B cell (primary cell): ENCODE results near the gene NECTIN4. TPM values are rescaled to one million over a fixed set of nuclear protein-coding genes. Genes with fewer than 3 reads are reported as not detected.
A peak's percentile ranks its signal among the peaks of the same experiment; 100 is the strongest.

Source experiments
- ATAC-seq: fragments of 200-7000 bp; cut with Tn5 transposase; one replicate; pipeline ENCODE4 v1.10.0; 2021; ENCODE audit warnings: low read depth, mild to moderate bottlenecking, moderate number of reproducible peaks, moderate library complexity
- CTCF ChIA-PET: fragments of 350-600 bp; sonication (Branson Sonifier 250); formaldehyde crosslinking; loops from one replicate; lab custom pipeline; 2021; ENCODE audit warnings: antibody characterized with exemption, inconsistent platforms; lab: Charles Lee
- POLR2A ChIA-PET: fragments of 350-600 bp; sonication (Branson Sonifier 250); formaldehyde crosslinking; loops from one replicate; lab custom pipeline; 2021; ENCODE audit warnings: antibody characterized with exemption; lab: Charles Lee
- DNase-seq: peaks from one replicate; pipeline ENCODE4 v3.0.0; 2013
- H2AFZ ChIP-seq: 2 replicates; pipeline ENCODE4 v1.6.1; 2012; ENCODE audit warnings: mild to moderate bottlenecking, low read depth, low read length; ENCODE audit not compliant: insufficient read depth, poor library complexity, severe bottlenecking
- H3K27ac ChIP-seq, 2 donors: 1 replicate in 1 of 2; 2 replicates in 1 of 2; pipeline ENCODE4 v1.5.1; 2012 to 2013; ENCODE audit warnings: low read length in 2 of 2, mild to moderate bottlenecking in 2 of 2, moderate library complexity in 1 of 2
- H3K27me3 ChIP-seq, 4 experiments: fragments of 200-600 bp in 1 of 4; sonication (generic) in 1 of 4; replicated peaks in 1 of 4; 1 replicate in 2 of 4; 2 replicates in 2 of 4; pipeline versions ENCODE4 v1.6.1 to v1.7.0; 2013 to 2016; ENCODE audit warnings: low read length in 3 of 4, mild to moderate bottlenecking in 2 of 4, mixed read lengths in 1 of 4, moderate library complexity in 1 of 4; ENCODE audit not compliant: insufficient read depth in 4 of 4, control insufficient read depth in 3 of 4; ENCODE audit errors: control extremely low read depth in 1 of 4
- H3K36me3 ChIP-seq, 2 experiments: replicated peaks in 1 of 2; 1 replicate in 1 of 2; 2 replicates in 1 of 2; pipeline versions ENCODE4 v1.6.1 to v1.7.1; 2013; ENCODE audit warnings: low read length in 1 of 2; ENCODE audit not compliant: insufficient read depth in 2 of 2, control insufficient read depth in 1 of 2; ENCODE audit errors: control extremely low read depth in 1 of 2, extremely low read depth in 1 of 2
- H3K4me1 ChIP-seq, 2 donors: fragments of 200-600 bp in 1 of 2; sonication (generic) in 1 of 2; 1 replicate in 1 of 2; 2 replicates in 1 of 2; pipeline versions ENCODE4 v1.5.1 to v1.6.1; 2013 to 2017; ENCODE audit warnings: low read length in 2 of 2; ENCODE audit not compliant: control insufficient read depth in 2 of 2, insufficient read depth in 2 of 2
- H3K4me2 ChIP-seq: replicated peaks from 2 replicates; pipeline ENCODE3; 2012; ENCODE audit warnings: mild to moderate bottlenecking, low read depth, low read length; ENCODE audit not compliant: poor library complexity, severe bottlenecking
- H3K4me3 ChIP-seq, 5 experiments: fragments of 200-600 bp in 1 of 5; sonication (generic) in 1 of 5; 1 replicate in 3 of 5; 2 replicates in 2 of 5; pipeline versions ENCODE4 v1.5.1 to v1.7.0; 2011 to 2016; ENCODE audit warnings: low read length in 4 of 5, mild to moderate bottlenecking in 4 of 5, low read depth in 2 of 5, control low read depth in 1 of 5, moderate library complexity in 1 of 5; ENCODE audit not compliant: insufficient read depth in 1 of 5; ENCODE audit errors: control extremely low read depth in 1 of 5, extremely low read depth in 1 of 5
- H3K79me2 ChIP-seq: fragments of 200-600 bp; sonication (generic); one replicate; pipeline ENCODE4 v1.6.0; 2016; ENCODE audit warnings: low read length; ENCODE audit not compliant: control insufficient read depth, insufficient read depth
- H3K9ac ChIP-seq: fragments of 200-600 bp; sonication (generic); 2 replicates; pipeline ENCODE4 v1.6.1; 2017; ENCODE audit warnings: mild to moderate bottlenecking, low read length, moderate library complexity
- H3K9me3 ChIP-seq, 3 donors: one replicate each; pipeline versions ENCODE4 v1.6.1 to v1.7.1; 2013; ENCODE audit warnings: low read length in 2 of 3; ENCODE audit not compliant: control insufficient read depth in 2 of 3, insufficient read depth in 1 of 3; ENCODE audit errors: control extremely low read depth in 1 of 3
- H4K20me1 ChIP-seq: 2 replicates; pipeline ENCODE4 v1.6.0; 2012; ENCODE audit warnings: mild to moderate bottlenecking, low read length; ENCODE audit not compliant: insufficient read depth, control insufficient read depth, poor library complexity, severe bottlenecking
- H3K27ac Mint-ChIP-seq: one replicate; pipeline ENCODE4 v1.8.0; 2021; ENCODE audit warnings: mixed read lengths
- H3K27me3 Mint-ChIP-seq: one replicate; pipeline ENCODE4 v1.8.0; 2021; ENCODE audit warnings: mixed read lengths
- H3K4me1 Mint-ChIP-seq: one replicate; pipeline ENCODE4 v1.8.0; 2021; ENCODE audit warnings: mixed read lengths
- H3K4me3 Mint-ChIP-seq: one replicate; pipeline ENCODE4 v1.8.0; 2021; ENCODE audit warnings: mixed read lengths
- H3K9me3 Mint-ChIP-seq: one replicate; pipeline ENCODE4 v1.8.0; 2022; ENCODE audit warnings: mixed read lengths; ENCODE audit not compliant: insufficient read depth
- EZH2 ChIP-seq: IDR thresholded peaks from 2 replicates; pipeline ENCODE4 v1.6.1; 2012; ENCODE audit warnings: borderline replicate concordance, low read depth, mild to moderate bottlenecking, moderate library complexity, low read length; ENCODE audit not compliant: insufficient read depth, poor library complexity, severe bottlenecking
- WGBS: methylation state at CpG from one replicate; pipeline ENCODE4 v1.1.5; 2013; ENCODE audit warnings: missing lambda C conversion rate; ENCODE audit not compliant: insufficient coverage; 5-methylcytosine and 5-hydroxymethylcytosine counted together
- intact Hi-C: fragments of 100-400 bp; cut with micrococcal nuclease; formaldehyde crosslinking; loops from one replicate; pipeline ENCODE4 v1.10.0; 2022
- polyA plus RNA-seq: library from polyadenylated mRNA; depleted of rRNA; stranded (reverse); fragments of >200 nt; gene quantifications from 2 replicates; pipeline ENCODE4 v1.2.3, GENCODE V29; 2012
- total RNA-seq, 2 donors: library from RNA; stranded (reverse); fragments of 120-200 nt in 1 of 2; gene quantifications; 1 replicate in 1 of 2; 2 replicates in 1 of 2; pipeline versions ENCODE4 v1.2.3 to v1.2.4, GENCODE V29; 2013 to 2022
- TF ChIP-seq, protein P1 (sequence below): fragments of 200-600 bp; IDR thresholded peaks from one replicate; pipeline ENCODE4 v1.8.0; 2022; ENCODE audit warnings: antibody characterized with exemption, mild to moderate bottlenecking

NECTIN4 gene
- total and polyA plus RNA-seq, 2 donors (not counting 1 experiment from before 2014, with no cell fraction given) = not detected

DNA sequence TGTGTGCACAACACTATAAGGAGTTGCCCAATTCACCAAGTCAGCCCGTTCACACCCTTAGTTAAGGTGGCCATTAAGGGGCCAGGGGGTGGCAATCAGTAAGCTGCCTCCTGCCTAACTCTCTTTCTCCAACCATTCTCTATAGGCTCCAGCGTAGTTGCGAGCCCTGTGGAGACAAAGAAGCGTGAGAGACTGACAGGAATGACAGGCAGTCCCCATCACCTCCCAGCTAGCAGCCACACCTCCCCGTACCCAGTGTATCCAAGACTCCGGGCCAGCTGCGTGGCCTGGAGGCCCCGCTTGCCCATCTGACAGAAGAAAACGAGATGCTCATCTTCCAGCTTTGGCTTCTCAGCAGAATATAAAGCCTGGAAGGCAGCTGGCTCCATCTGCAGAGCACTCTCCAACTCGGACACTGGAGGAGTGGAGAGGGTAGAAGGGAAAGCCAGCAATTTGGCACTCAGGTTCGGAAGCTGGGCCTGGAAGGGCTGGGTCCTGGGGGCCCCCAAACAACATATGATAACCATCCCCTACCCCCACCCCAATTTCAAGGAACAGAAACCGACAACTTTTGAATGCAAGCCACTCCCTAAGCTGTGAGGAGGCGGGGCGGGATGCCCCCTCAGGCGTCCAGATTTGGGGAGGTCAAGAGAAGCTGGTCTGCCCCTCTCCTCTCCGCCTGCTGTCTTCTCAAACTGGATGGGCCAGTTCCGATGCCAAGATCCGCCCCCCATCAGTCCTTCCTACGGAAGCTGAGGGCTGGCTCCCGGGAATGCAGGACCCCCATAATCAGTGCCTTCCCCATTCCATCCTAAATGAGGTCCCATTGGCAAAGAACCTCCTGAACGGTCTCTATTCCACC lies 51.5 kb downstream of the NECTIN4 start:
- intact Hi-C loops = loop anchor here (1.0 to 2.0 kb wide), 2 partner anchors 8 to 17 kb away; partner anchors contain the start of gene F11R
- H3K4me1 Mint-ChIP-seq = peaks cover 50% of the 10 kb centered on the region
- peak overlapping the region; percentile 84 for H3K4me2 ChIP-seq

More for the DNA sequence above, 51.5 kb downstream of the NECTIN4 start:
- peak overlapping the region; percentile 81 to 94 for H3K27ac ChIP-seq
- 63% methylated on average over 13 of the region's 21 CpGs for WGBS
- H3K79me2 ChIP-seq = peaks cover 63% of the 10 kb centered on the region
- peaks cover 43 to 71% of the 10 kb centered on the region in 2 donors for H3K4me1 ChIP-seq
- no peaks in the 10 kb centered on the region for H3K9me3 Mint-ChIP-seq
- H3K27ac Mint-ChIP-seq = peak overlapping the region; percentile 97
- H3K27me3 ChIP-seq = no peaks in the 10 kb centered on the region
- peaks cover 7% of the 10 kb centered on the region for H4K20me1 ChIP-seq
- peaks cover 2 to 37% of the 10 kb centered on the region in 2 experiments for H3K36me3 ChIP-seq
- peak overlapping the region; percentile 81 for H3K9ac ChIP-seq
- peak overlapping the region; percentile 56 to 98 (median 94) for H3K4me3 ChIP-seq
- H3K27me3 Mint-ChIP-seq = no peaks in the 10 kb centered on the region
- H3K4me3 Mint-ChIP-seq = peak overlapping the region; percentile 93
- POLR2A ChIA-PET = interaction anchor here (0.6 to 2.2 kb wide), 7 partner anchors 9 to 80 kb away, joined by 3 to 9 read pairs (median 6); partner anchors contain the start of genes ARHGAP30, F11R, NIT1 and PFDN2
- CTCF ChIA-PET = interaction anchor here (1.0 to 5.9 kb wide), 7 partner anchors 17 to 101 kb away, joined by 4 to 55 read pairs (median 7); partner anchors contain the start of genes ARHGAP30, F11R and KLHDC9
- ATAC-seq = no peak
- peak overlapping the region; percentile 73 for H2AFZ ChIP-seq
- DNase-seq = peak; percentile 57
- TF ChIP-seq, protein P1, sequence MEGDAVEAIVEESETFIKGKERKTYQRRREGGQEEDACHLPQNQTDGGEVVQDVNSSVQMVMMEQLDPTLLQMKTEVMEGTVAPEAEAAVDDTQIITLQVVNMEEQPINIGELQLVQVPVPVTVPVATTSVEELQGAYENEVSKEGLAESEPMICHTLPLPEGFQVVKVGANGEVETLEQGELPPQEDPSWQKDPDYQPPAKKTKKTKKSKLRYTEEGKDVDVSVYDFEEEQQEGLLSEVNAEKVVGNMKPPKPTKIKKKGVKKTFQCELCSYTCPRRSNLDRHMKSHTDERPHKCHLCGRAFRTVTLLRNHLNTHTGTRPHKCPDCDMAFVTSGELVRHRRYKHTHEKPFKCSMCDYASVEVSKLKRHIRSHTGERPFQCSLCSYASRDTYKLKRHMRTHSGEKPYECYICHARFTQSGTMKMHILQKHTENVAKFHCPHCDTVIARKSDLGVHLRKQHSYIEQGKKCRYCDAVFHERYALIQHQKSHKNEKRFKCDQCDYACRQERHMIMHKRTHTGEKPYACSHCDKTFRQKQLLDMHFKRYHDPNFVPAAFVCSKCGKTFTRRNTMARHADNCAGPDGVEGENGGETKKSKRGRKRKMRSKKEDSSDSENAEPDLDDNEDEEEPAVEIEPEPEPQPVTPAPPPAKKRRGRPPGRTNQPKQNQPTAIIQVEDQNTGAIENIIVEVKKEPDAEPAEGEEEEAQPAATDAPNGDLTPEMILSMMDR = no peak
- TF ChIP-seq EZH2 = no peak
- no peaks in the 10 kb centered on the region for H3K9me3 ChIP-seq
